ENCODE data around the gene SCRG1.

The SCRG1 gene

GRCh38 chr4:173357939-173358338, 41.0 kb downstream of the SCRG1 start:
- no peak for DNase-seq

GRCh38 chr4:173347467-173347866, 51.4 kb downstream of the SCRG1 start:
- DNase-seq: no peak

GRCh38 chr4:173346074-173346473, 52.8 kb downstream of the SCRG1 start:
- DNase-seq: no peak

DNA sequence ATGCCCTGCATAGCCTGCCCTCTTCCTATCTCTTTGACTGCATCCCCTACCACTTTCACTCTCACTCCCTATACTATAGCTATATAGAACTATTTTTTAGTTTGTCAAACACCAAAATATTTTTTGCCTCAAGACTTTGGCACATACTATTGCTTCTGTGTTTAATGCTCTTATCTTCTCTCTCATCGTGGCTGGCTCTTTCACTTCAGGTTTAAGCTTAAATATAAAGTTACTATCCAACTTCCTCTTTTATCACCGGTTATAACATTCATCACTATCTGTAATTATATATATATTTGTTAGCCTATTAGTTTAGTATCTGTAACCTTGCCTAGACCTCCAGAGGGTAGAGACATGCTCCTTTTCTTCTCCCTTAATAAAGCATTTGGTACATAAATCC, 53.3 kb downstream of the SCRG1 start:
- no peak for DNase-seq

- no peak for DNase-seq
Observed at GRCh38 chr4:173343832-173344397, 55.0 kb downstream of the SCRG1 start.

GRCh38 chr4:173337463-173337862, 61.5 kb downstream of the SCRG1 start:
- DNase-seq: no peak

DNA sequence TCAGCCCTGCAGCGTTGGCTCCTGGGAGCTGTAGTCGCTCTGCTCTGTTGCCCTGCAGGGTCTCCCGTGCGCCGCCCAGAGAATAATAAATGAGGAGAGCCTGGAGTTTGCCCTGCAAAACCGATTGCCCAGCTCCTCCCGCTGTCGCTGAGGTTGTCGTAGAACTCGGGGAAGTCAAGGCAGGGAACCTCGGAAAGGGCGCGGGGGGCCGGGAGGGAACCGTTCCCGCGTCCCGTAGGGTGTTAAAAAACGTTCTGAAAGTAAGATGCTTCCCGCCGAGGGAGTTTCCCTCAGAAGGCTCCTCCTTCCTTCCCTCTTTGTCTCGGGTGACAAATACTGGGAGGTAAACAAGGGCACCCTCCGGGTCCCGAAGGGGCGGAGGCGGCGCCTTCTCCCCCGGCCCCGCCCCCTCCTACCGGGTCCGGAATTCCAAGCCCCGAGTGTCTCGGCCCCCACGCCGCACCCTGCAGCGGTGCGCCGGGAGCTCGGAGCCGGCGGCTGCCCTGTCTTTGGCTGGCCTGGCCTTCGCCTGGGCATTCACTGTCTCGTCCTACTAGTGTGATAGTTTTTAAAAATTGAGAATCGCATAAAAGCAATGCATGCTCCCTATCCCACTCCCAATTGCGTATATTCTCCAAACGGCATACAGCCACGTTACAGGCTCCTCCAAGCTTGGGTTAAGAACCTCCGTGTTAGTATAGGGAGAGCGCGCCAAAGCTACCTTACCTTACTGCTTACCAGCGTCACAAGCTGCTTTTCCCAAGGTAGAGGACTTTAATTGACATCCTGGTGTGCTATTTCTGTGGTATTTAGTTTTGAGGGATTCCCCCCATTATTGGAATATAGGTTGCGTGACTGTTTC, 63.8 kb downstream of the SCRG1 start:
- DNase-seq: no peak
